Liver (tissue), 9 donors: ENCODE data around the gene TAPBPL. TPM values are rescaled to one million over a fixed set of nuclear protein-coding genes. Genes with fewer than 3 reads are reported as not detected.
"Not testable (repeated sequence)": the region's sequence is repeated elsewhere in the genome, so short reads cannot be mapped to it uniquely, and the experiment has no call there.

Experiments used
- DNase-seq: peaks from one replicate; pipeline ENCODE4 v3.0.0-alpha.2; 2017; ENCODE audit warnings: low spot score
- H3K27ac ChIP-seq, 2 donors: one replicate each; pipeline ENCODE4 v1.7.0; 2013; ENCODE audit warnings: inconsistent platforms in 2 of 2, low read length in 2 of 2, control low read depth in 1 of 2, low read depth in 1 of 2, mild to moderate bottlenecking in 1 of 2
- H3K27me3 ChIP-seq, 4 donors: one replicate each; pipeline versions ENCODE4 v1.6.1 to v1.7.0; 2013; ENCODE audit warnings: low read length in 3 of 4, inconsistent platforms in 1 of 4, mild to moderate bottlenecking in 1 of 4, moderate library complexity in 1 of 4; ENCODE audit not compliant: control insufficient read depth in 4 of 4, insufficient read depth in 4 of 4
- H3K36me3 ChIP-seq, 4 donors: one replicate each; pipeline versions ENCODE4 v1.6.1 to v1.7.0; 2013; ENCODE audit warnings: low read length in 3 of 4, mild to moderate bottlenecking in 3 of 4, low read depth in 1 of 4, moderate library complexity in 1 of 4; ENCODE audit not compliant: control insufficient read depth in 4 of 4, insufficient read depth in 3 of 4
- H3K4me1 ChIP-seq, 4 donors: one replicate each; pipeline versions ENCODE4 v1.6.1 to v1.7.0; 2013; ENCODE audit warnings: low read length in 3 of 4, mild to moderate bottlenecking in 3 of 4, moderate library complexity in 1 of 4; ENCODE audit not compliant: control insufficient read depth in 4 of 4, insufficient read depth in 4 of 4
- H3K4me3 ChIP-seq, 3 donors: one replicate each; pipeline versions ENCODE4 v1.6.1 to v1.7.0; 2013; ENCODE audit warnings: low read length in 3 of 3, control low read depth in 1 of 3, low read depth in 1 of 3, mild to moderate bottlenecking in 1 of 3
- H3K9ac ChIP-seq, 2 donors: one replicate each; pipeline ENCODE4 v1.7.0; 2013; ENCODE audit warnings: low read length in 2 of 2, mild to moderate bottlenecking in 2 of 2, moderate library complexity in 2 of 2, control low read depth in 1 of 2, low read depth in 1 of 2
- H3K9me3 ChIP-seq, 4 donors: one replicate each; pipeline versions ENCODE4 v1.6.1 to v1.7.0; 2013; ENCODE audit warnings: low read length in 3 of 4; ENCODE audit not compliant: control insufficient read depth in 4 of 4
- ATF3 ChIP-seq: IDR thresholded peaks from 2 replicates; pipeline ENCODE4 v1.6.1; 2016; ENCODE audit warnings: antibody characterized with exemption
- EGR1 ChIP-seq, 2 donors: IDR thresholded peaks; 2 replicates each; pipeline ENCODE4 v1.6.1; 2016 to 2018; ENCODE audit warnings: antibody characterized with exemption in 2 of 2, low read depth in 2 of 2
- FOXA1 ChIP-seq: IDR thresholded peaks from 2 replicates; pipeline ENCODE4 v1.6.1; 2016; ENCODE audit warnings: antibody characterized with exemption
- GABPA ChIP-seq, 2 donors: IDR thresholded peaks in 1 of 2; conservative IDR thresholded peaks in 1 of 2; 2 replicates each; pipeline ENCODE4 v1.6.1; 2016; ENCODE audit warnings: antibody characterized with exemption in 2 of 2, mild to moderate bottlenecking in 1 of 2, moderate library complexity in 1 of 2
- HNF4A ChIP-seq, 2 donors: conservative IDR thresholded peaks; 2 replicates each; pipeline ENCODE4 v1.6.1; 2016; ENCODE audit warnings: antibody characterized with exemption in 2 of 2, mild to moderate bottlenecking in 2 of 2
- JUND ChIP-seq, 2 donors: IDR thresholded peaks; 2 replicates each; pipeline ENCODE4 v1.6.1; 2016; ENCODE audit warnings: antibody characterized with exemption in 2 of 2
- MAX ChIP-seq: IDR thresholded peaks from 2 replicates; pipeline ENCODE4 v1.6.1; 2016; ENCODE audit warnings: antibody characterized with exemption
- NR2F2 ChIP-seq: IDR thresholded peaks from 2 replicates; pipeline ENCODE4 v1.6.1; 2016; ENCODE audit warnings: antibody characterized with exemption
- RAD21 ChIP-seq, 2 donors: IDR thresholded peaks; 2 replicates each; pipeline ENCODE4 v1.6.1; 2016; ENCODE audit warnings: antibody characterized with exemption in 2 of 2, mild to moderate bottlenecking in 2 of 2
- RXRA ChIP-seq, 2 donors: IDR thresholded peaks; 2 replicates each; pipeline ENCODE4 v1.6.1; 2017 to 2018; ENCODE audit warnings: antibody characterized with exemption in 2 of 2, mild to moderate bottlenecking in 1 of 2
- SP1 ChIP-seq: IDR thresholded peaks from 2 replicates; pipeline ENCODE4 v1.6.1; 2018; ENCODE audit warnings: antibody characterized with exemption, mild to moderate bottlenecking
- TAF1 ChIP-seq: conservative IDR thresholded peaks from 2 replicates; pipeline ENCODE4 v1.6.1; 2016; ENCODE audit warnings: antibody characterized with exemption, mild to moderate bottlenecking
- YY1 ChIP-seq: IDR thresholded peaks from 2 replicates; pipeline ENCODE4 v1.6.1; 2016; ENCODE audit warnings: antibody characterized with exemption, mild to moderate bottlenecking
- ZBTB33 ChIP-seq: IDR thresholded peaks from 2 replicates; pipeline ENCODE4 v1.6.1; 2016; ENCODE audit warnings: antibody characterized with exemption
- WGBS: extraction: QIAGEN DNeasy Blood & Tissue Kit; methylation state at CpG from one replicate; pipeline ENCODE4 v1.1.7; 2013; 5-methylcytosine and 5-hydroxymethylcytosine counted together
- polyA plus RNA-seq, 2 donors: library from polyadenylated mRNA; stranded (reverse) in 1 of 2; unstranded in 1 of 2; fragments of 200-250 nt in 1 of 2; fragments of >200 nt in 1 of 2; fragmentation: Nextera tagmentation in 1 of 2; extraction: Ambion mirVana in 1 of 2; gene quantifications; one replicate each; pipeline versions ENCODE4 v1.2.1 to v1.2.3, GENCODE V29; 2013 to 2015
- total RNA-seq, 2 donors: library from RNA; depleted of rRNA; stranded (reverse); fragments of >200 nt; gene quantifications; one replicate each; pipeline ENCODE4 v1.2.3, GENCODE V29; 2014
- donor health status: healthy.
- donor health status: healthy.
- donor health status: healthy.
- donor health status: healthy.
- donor health status: healthy.

The TAPBPL gene
- total and polyA plus RNA-seq, 4 donors: 9.5 to 32.9 (median 19.0) TPM

- WGBS: 2% methylated on average over 14 of the region's 14 CpGs
- H3K27ac ChIP-seq: peak overlapping the region; percentile 90 to 100
- peak overlapping the region; percentile 53 to 79 (median 77) for H3K4me3 ChIP-seq
- H3K9ac ChIP-seq: peak overlapping the region in 1 of 2 donors; percentile 8
- peaks cover 2 to 32% (median 20%) of the 10 kb centered on the region in 4 donors for H3K4me1 ChIP-seq
- H3K9me3 ChIP-seq: no peaks in the 10 kb centered on the region
- H3K27me3 ChIP-seq: no peaks in the 10 kb centered on the region
- TF ChIP-seq MAX (peak; percentile 50), RXRA (IDR thresholded peaks at IDR 0.05) (no peak), RAD21 (IDR thresholded peaks at IDR 0.05) (peak in 1 of 2 donors; percentile 4), HNF4A (conservative IDR thresholded peaks at IDR 0.05) (no peak)
- no peak for DNase-seq
- peaks cover 2 to 24% (median 6%) of the 10 kb centered on the region in 4 donors for H3K36me3 ChIP-seq
Observed at GRCh38 chr12:6494258-6494743, 42.5 kb downstream of the TAPBPL start.

GRCh38 chr12:6494968-6495367 is 43.1 kb downstream of the TAPBPL start:
- no peak for DNase-seq
- Histone ChIP-seq H3K4me1 (peaks cover 2 to 32% (median 20%) of the 10 kb centered on the region in 4 donors), H3K27me3 (no peaks in the 10 kb centered on the region), H3K4me3 (peak overlapping the region in 1 of 3 donors; percentile 77), H3K36me3 (peaks cover 2 to 24% (median 6%) of the 10 kb centered on the region in 4 donors), H3K9me3 (no peaks in the 10 kb centered on the region), H3K9ac (no peak overlapping the region), H3K27ac (no peak overlapping the region)
- TF ChIP-seq RXRA (IDR thresholded peaks at IDR 0.05): no peak
- no peak for TF ChIP-seq SP1
- TF ChIP-seq JUND (IDR thresholded peaks at IDR 0.05): no peak
- TF ChIP-seq HNF4A (conservative IDR thresholded peaks at IDR 0.05): no peak
- no peak for TF ChIP-seq MAX
- TF ChIP-seq ZBTB33: no peak
- no peak for TF ChIP-seq ATF3
- no peak for TF ChIP-seq EGR1 (IDR thresholded peaks at IDR 0.05; ENCODE audit: low read depth in 2 of 2)
- TF ChIP-seq YY1: no peak
- no peak for TF ChIP-seq GABPA (IDR thresholded peaks at IDR 0.05 in 1 of 2, conservative IDR thresholded peaks at IDR 0.05 in 1 of 2)
- no peak for TF ChIP-seq TAF1
- TF ChIP-seq NR2F2: no peak
- TF ChIP-seq FOXA1: no peak
- WGBS: 81% methylated on average over 1 of the region's 1 CpG

GRCh38 chr12:6497291-6497690 is 45.4 kb downstream of the TAPBPL start:
- not testable (repeated sequence) for H3K9me3 ChIP-seq, H3K4me3 ChIP-seq, DNase-seq, H3K27me3 ChIP-seq, H3K27ac ChIP-seq, H3K9ac ChIP-seq
- Histone ChIP-seq H3K4me1 (peaks cover 1 to 27% (median 16%) of the 10 kb centered on the region in 4 donors), H3K36me3 (peaks cover 0 to 26% (median 7%) of the 10 kb centered on the region in 4 donors)
- 93% methylated on average over 3 of the region's 3 CpGs for WGBS
